DND-41 (cell line): Measurements from ENCODE around the gene RBPJL.

Experiments used
- ATAC-seq: fragments of 200-7000 bp; cut with Tn5 transposase; 3 replicates; pipeline ENCODE4 v1.9.1; 2021; ENCODE audit warnings: low read depth; ENCODE audit not compliant: insufficient read depth
- DNase-seq: peaks from one replicate; pipeline ENCODE4 v3.0.0-alpha.2; 2020
- H2AFZ ChIP-seq: 2 replicates; pipeline ENCODE4 v1.6.0; 2012; ENCODE audit warnings: low read depth, low read length
- H3K27ac ChIP-seq: 2 replicates; pipeline ENCODE4 v1.5.1; 2012; ENCODE audit warnings: low read length, inconsistent platforms
- H3K27me3 ChIP-seq: fragments of 200-600 bp; sonication (generic); 2 replicates; pipeline ENCODE4 v1.6.0; 2012; ENCODE audit warnings: low read length, mild to moderate bottlenecking, inconsistent platforms; ENCODE audit not compliant: insufficient read depth, poor library complexity
- H3K36me3 ChIP-seq: 2 replicates; pipeline ENCODE4 v1.5.1; 2012; ENCODE audit warnings: low read length, inconsistent platforms; ENCODE audit not compliant: insufficient read depth
- H3K4me1 ChIP-seq: 2 replicates; pipeline ENCODE4 v1.5.1; 2012; ENCODE audit warnings: mild to moderate bottlenecking, low read length; ENCODE audit not compliant: insufficient read depth
- H3K4me2 ChIP-seq: 2 replicates; pipeline ENCODE4 v1.6.0; 2012; ENCODE audit warnings: mild to moderate bottlenecking, moderate library complexity, low read length, inconsistent platforms; ENCODE audit not compliant: insufficient read depth
- H3K4me3 ChIP-seq, 2 experiments: fragments of 200-600 bp in 1 of 2; shearing (Covaris generic) in 1 of 2; 2 replicates each; pipeline ENCODE4 v1.5.1; 2012 to 2016; ENCODE audit warnings: inconsistent platforms in 2 of 2, low read length in 2 of 2, mild to moderate bottlenecking in 2 of 2, low read depth in 1 of 2, moderate library complexity in 1 of 2
- H3K79me2 ChIP-seq: 2 replicates; pipeline ENCODE4 v1.6.0; 2012; ENCODE audit warnings: low read length, inconsistent platforms; ENCODE audit not compliant: insufficient read depth
- H3K9ac ChIP-seq: 2 replicates; pipeline ENCODE4 v1.6.0; 2012; ENCODE audit warnings: low read depth, mild to moderate bottlenecking, inconsistent platforms, low read length, moderate library complexity
- H3K9me3 ChIP-seq: 2 replicates; pipeline ENCODE4 v1.5.1; 2012; ENCODE audit warnings: low read length, moderate library complexity, mild to moderate bottlenecking, inconsistent platforms; ENCODE audit not compliant: insufficient read depth, severe bottlenecking
- H4K20me1 ChIP-seq: 2 replicates; pipeline ENCODE4 v1.6.0; 2012; ENCODE audit warnings: low read length; ENCODE audit not compliant: insufficient read depth
- EZH2 ChIP-seq: IDR thresholded peaks from 3 replicates; pipeline ENCODE4 v1.6.1; 2012; ENCODE audit warnings: borderline replicate concordance, low read depth, mild to moderate bottlenecking, moderate library complexity, low read length, inconsistent platforms; ENCODE audit not compliant: severe bottlenecking
- TF ChIP-seq, protein P1 (sequence below): IDR thresholded peaks from 2 replicates; pipeline ENCODE4 v1.5.1; 2012; ENCODE audit warnings: borderline replicate concordance, low read length, moderate library complexity, mild to moderate bottlenecking; ENCODE audit not compliant: poor library complexity, severe bottlenecking; ENCODE audit errors: extremely low read depth

Gene RBPJL, protein sequence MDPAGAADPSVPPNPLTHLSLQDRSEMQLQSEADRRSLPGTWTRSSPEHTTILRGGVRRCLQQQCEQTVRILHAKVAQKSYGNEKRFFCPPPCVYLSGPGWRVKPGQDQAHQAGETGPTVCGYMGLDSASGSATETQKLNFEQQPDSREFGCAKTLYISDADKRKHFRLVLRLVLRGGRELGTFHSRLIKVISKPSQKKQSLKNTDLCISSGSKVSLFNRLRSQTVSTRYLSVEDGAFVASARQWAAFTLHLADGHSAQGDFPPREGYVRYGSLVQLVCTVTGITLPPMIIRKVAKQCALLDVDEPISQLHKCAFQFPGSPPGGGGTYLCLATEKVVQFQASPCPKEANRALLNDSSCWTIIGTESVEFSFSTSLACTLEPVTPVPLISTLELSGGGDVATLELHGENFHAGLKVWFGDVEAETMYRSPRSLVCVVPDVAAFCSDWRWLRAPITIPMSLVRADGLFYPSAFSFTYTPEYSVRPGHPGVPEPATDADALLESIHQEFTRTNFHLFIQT

DNA sequence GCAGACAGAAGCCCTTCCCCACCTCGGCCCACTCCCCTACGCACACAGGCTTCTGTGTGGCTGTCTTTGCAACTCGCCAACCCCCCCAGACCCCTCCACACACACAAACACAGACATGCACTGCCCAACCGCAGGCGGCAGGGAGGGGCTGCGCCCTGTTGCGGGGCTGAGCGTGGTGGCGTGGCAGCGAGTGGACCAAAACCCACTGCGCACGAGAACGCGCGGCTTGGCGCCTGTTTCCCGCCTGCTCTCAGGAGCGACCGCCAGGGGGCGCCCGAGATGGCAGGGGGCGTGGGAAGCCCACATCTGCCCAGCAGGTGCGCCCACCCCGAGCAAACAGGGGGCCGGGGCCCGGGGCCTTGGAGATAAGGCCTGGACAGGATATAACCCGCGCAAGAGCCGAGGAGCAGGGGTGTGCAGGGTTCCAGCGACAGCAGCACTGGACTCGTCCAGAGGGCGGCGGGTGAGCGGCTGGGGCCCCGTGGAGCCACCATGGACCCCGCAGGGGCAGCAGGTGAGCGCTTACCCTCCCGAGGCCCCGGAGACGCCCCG is at the start of gene RBPJL:
Gene RBPJL, plus strand, starts transcription at position 410 of the 552 bp plus-strand sequence. Its CDS starts 83 bp downstream, at position 493.
- TF ChIP-seq, protein P1, sequence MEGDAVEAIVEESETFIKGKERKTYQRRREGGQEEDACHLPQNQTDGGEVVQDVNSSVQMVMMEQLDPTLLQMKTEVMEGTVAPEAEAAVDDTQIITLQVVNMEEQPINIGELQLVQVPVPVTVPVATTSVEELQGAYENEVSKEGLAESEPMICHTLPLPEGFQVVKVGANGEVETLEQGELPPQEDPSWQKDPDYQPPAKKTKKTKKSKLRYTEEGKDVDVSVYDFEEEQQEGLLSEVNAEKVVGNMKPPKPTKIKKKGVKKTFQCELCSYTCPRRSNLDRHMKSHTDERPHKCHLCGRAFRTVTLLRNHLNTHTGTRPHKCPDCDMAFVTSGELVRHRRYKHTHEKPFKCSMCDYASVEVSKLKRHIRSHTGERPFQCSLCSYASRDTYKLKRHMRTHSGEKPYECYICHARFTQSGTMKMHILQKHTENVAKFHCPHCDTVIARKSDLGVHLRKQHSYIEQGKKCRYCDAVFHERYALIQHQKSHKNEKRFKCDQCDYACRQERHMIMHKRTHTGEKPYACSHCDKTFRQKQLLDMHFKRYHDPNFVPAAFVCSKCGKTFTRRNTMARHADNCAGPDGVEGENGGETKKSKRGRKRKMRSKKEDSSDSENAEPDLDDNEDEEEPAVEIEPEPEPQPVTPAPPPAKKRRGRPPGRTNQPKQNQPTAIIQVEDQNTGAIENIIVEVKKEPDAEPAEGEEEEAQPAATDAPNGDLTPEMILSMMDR = peak; percentile 35
- TF ChIP-seq EZH2 = no peak
- no peaks in the 10 kb centered on the region for H3K4me1 ChIP-seq
- H3K9me3 ChIP-seq = no peaks in the 10 kb centered on the region
- H3K4me3 ChIP-seq = no peak within 1 kb of the TSS
- no peaks in the 10 kb centered on the region for H4K20me1 ChIP-seq
- ATAC-seq (no peak), DNase-seq (no peak)
- no peaks in the 10 kb centered on the region for H3K79me2 ChIP-seq
- no peaks in the 10 kb centered on the region for H3K36me3 ChIP-seq
- no peak within 1 kb of the TSS for H3K27ac ChIP-seq
- H3K27me3 ChIP-seq = no peaks in the 10 kb centered on the region
- no peak within 1 kb of the TSS for H2AFZ ChIP-seq
- no peak within 1 kb of the TSS for H3K4me2 ChIP-seq
- no peak within 1 kb of the TSS for H3K9ac ChIP-seq

DNA sequence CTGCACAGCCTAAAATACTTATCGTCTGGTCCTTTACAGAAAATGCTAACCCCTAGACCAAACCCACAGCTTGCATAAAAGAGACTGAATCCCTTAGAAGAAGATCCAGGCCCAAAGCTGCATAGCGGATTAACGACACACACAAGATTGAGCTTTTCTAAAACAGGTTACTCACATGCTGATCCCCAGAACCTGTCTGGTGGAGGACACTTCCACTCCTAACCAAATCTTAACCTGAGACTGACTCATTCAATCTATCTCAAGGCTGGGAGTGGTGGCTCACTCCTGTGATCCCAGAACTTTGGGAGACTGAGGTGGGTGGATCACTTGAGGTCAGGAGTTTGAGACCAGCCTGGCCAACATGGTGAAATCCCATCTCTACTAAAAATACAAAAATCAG is 49.5 kb upstream of the RBPJL start:
- Histone ChIP-seq H3K36me3 (no peaks in the 10 kb centered on the region), H3K4me3 (no peak overlapping the region), H3K4me1 (no peaks in the 10 kb centered on the region), H3K27me3 (peaks cover 49% of the 10 kb centered on the region), H4K20me1 (no peaks in the 10 kb centered on the region), H2AFZ (no peak overlapping the region), H3K79me2 (no peaks in the 10 kb centered on the region), H3K9me3 (no peaks in the 10 kb centered on the region), H3K9ac (no peak overlapping the region), H3K27ac (no peak overlapping the region), H3K4me2 (no peak overlapping the region)
- ATAC-seq = no peak
- TF ChIP-seq, protein P1 = no peak
- TF ChIP-seq EZH2 = no peak
- DNase-seq = no peak

DNA sequence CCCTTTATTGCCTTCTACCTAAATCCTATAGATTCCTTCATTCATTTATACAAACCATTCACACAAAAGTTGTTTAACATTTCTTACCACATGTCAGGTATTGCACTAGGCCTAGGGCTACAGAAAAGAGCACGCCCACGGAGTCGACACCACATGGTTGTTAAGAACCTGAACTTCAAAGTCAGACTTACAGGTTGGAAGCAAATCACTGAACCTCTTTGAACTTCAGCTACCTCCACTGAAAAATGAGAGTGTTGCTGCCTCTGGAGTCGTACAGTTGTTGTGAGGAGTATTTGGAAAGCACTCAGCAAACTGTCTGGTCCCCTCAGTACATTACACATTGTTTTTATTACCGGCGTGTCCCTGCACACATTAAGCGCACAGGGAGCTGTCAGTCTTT is 48.9 kb upstream of the RBPJL start:
- Histone ChIP-seq H3K4me3 (no peak overlapping the region), H3K4me1 (no peaks in the 10 kb centered on the region), H4K20me1 (no peaks in the 10 kb centered on the region), H3K4me2 (no peak overlapping the region), H3K36me3 (no peaks in the 10 kb centered on the region), H3K9me3 (no peaks in the 10 kb centered on the region), H3K9ac (no peak overlapping the region), H3K27ac (no peak overlapping the region), H3K27me3 (peaks cover 49% of the 10 kb centered on the region), H3K79me2 (no peaks in the 10 kb centered on the region), H2AFZ (no peak overlapping the region)
- ATAC-seq (no peak), DNase-seq (no peak)
- no peak for TF ChIP-seq EZH2
- TF ChIP-seq, protein P1 = no peak
